Activated T-cell treated with anti-CD3 and anti-CD28 coated beads, Interleukin-2, amount 50 U/mL, for 1 hour (primary cell): ENCODE results near the gene RHOH.
A peak's percentile ranks its signal among the peaks of the same experiment; 100 is the strongest.

Experiments
- DNase-seq: peaks from one replicate; pipeline ENCODE4 v3.0.0-alpha.2; 2020

The RHOH gene

GRCh38 chr4:40190465-40190864 is 6.4 kb upstream of the RHOH start:
- no peak for DNase-seq

DNA sequence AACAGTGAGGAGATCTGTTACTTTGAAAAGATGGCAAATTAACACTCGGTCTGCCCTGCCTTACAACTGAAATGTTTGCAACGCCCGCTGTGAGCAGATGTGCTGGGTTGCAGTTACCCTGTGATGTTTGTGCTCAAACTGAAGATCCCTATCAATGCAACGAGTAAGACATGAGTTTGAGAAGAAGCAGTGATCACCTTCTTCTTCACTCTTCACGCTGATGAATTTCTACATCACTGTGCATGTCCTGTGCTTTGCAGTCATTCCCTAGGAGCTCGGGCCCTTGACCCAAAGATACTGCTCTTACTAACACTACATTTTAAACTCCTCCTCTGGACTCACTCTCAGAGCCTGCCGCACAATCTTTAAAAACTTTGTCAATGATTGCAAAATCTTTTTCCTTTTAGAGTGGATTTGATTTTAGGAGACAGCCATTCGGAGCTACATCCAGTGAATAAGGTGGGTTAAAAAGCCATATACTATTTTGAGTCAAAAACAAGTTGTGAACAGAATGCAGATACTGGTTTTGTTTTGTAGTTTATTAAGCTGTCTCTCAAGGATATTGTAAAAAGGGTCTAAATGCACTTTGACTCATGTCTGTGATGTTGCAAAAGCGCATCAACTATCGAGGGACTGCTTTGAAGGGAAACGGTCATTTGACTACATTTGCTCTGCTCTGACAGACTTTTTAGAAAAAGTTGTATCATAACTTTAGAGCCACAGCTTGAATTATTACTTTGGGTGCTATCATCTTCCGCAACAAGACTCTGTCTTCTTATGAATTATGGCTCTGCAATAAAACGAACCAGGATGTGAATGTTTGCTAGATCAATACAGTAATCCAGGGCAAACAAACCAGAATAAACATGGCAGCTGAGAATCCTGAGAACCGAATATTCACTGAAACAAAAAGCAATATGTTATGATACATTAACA is 5.7 kb upstream of the RHOH start:
- DNase-seq: no peak

GRCh38 chr4:40192114-40193015 is 4.5 kb upstream of the RHOH start:
- no peak for DNase-seq

DNA sequence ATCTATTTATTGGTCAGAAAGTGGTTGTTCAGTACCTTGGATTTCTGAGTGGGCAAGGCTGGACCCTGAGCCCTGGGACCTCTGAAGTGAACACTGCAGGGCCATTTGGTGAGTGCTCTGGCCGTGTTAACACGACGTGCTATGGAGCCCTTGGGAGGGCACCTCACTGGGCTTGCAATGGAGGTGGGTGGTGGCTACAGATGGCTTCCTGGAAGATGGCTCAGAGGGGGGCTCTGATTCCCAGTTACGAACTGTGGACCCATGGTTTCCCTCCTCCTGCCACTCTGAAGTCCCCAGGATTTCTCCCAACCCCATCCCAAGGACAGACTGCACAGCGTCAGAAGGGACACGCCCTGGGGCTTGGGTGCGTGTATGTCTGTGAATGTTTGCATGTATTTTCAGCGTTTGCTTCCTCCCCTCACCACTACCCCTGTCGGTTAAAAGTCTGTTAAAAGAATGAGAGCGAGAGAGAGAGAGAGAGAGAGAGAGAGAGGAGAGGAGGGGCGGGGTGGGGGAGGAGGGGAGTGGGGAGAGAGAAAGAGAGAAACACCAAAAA is 3.7 kb upstream of the RHOH start:
- peak; percentile 58 for DNase-seq

DNA sequence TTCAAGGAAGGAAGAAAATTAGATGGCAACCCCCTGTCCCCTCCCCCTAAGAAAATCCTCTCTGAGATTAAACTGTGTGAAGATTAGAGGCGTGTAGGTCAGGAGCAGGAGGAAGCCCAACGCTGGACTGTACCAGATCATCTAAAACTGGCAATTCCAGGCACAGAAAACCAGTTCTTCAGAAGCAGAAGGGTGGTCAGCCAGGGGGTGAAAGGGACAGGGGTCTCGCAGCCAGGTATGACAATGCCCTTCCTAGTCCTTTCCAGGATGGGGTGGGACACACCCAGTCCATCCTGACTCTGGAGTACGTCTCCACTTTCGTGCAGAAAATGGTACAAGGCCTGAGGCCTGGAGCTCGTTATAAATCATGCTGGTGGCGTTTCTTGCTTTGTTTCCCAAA is 3.3 kb upstream of the RHOH start:
- no peak for DNase-seq

GRCh38 chr4:40194602-40195161 is 2.1 kb upstream of the RHOH start:
- DNase-seq: no peak

DNA sequence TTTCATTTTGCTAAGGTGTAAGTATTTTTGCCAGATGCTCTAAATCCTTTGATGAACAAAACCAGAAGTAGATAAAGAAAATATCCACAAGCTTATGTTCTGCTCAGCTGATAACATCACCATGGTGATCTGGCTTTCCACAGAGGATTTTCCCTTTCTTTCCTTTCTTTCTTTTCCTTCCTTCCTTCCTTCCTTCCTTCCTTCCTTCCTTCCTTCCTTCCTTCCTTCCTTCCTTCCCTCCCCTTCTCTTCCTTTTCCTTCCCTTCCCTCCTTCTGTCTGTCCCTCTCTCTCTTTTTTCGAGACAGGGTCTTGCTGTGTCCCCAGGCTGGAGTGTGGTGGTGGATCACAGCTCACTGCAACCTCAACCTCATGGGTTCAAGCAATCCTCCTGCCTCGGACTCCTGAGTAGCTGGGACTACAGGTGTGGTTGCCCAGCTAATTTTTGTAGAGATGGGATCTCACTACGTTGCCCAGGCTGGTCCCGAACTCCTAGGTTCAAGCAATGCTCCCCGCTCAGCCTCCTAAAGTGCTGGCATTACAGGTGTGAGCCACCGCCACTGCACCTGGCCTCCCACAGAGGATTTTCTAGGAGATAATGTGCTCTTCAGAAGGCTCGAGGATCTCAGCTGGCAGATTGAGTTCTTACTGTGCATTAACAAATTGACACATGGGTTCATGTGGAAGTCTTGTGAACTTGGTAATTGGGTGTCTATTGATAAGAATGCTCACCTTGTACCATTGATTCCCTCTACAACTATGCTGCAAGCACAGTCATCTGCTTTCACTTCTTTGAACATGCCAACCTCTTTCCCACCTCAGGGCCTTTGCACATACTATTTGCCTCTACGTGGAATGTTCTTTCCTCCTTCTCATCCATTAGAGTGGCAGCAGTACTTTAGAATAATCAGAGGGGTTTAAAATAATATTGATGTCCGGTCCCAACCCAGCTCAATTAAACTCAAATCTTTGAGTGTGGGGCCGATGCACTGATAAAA is 1.4 kb upstream of the RHOH start:
- no peak for DNase-seq

DNA sequence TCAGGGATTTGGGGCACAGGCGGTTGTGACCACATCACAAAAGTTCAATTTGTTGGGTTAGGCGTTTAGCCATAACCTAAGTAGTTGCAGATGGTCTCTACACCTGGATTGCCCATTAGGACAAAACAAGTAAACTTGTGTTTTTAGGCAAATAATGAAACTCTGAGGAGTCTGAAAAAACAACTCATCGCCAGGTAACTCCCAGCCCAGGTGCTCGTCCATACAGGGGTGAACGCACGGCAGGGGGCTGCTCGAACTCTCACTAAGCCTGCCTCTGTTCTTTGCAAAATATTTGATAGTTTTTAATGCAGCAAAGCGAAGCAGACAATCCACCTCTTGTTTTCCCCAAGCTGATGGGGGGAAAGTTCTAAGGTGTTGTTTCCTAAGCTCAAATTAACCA is 559 bp upstream of the RHOH start:
- no peak for DNase-seq

- peak; percentile 61 for DNase-seq
Measured at GRCh38 chr4:40197879-40198689, 1.3 kb downstream of the RHOH start.

DNA sequence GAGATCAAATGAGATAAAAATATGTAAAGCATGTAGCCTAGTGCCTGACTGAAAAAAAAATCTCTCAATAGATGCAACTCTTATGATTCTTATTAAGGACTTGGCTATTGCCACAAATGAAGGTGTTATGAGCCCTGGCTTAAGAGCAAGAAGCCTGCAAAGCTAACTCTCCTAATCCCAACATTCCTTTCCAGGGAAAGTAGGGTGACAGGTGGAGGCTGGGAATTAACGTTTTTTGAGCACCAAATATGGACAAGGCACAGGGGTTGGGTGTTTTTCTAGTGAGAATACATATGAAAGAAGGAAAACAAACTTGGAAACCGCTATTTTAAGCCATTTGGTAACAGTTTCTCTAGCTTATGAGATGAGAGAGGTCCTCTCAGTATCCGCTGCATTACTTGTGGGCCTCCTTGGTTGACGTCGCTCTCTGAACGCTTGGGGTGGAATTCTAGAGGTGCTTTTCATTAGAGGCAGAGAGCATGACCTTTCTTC is 2.4 kb downstream of the RHOH start:
- DNase-seq: peak; percentile 48

- peak; percentile 68 for DNase-seq
Measured at GRCh38 chr4:40199999-40200874, 3.4 kb downstream of the RHOH start.

GRCh38 chr4:40200875-40201801 is 4.3 kb downstream of the RHOH start:
- no peak for DNase-seq

GRCh38 chr4:40201898-40202297 is 5.1 kb downstream of the RHOH start:
- DNase-seq: no peak

- no peak for DNase-seq
Measured at GRCh38 chr4:40202474-40202873, 5.6 kb downstream of the RHOH start.

- DNase-seq: no peak
Measured at GRCh38 chr4:40204507-40205258, 7.9 kb downstream of the RHOH start.

DNA sequence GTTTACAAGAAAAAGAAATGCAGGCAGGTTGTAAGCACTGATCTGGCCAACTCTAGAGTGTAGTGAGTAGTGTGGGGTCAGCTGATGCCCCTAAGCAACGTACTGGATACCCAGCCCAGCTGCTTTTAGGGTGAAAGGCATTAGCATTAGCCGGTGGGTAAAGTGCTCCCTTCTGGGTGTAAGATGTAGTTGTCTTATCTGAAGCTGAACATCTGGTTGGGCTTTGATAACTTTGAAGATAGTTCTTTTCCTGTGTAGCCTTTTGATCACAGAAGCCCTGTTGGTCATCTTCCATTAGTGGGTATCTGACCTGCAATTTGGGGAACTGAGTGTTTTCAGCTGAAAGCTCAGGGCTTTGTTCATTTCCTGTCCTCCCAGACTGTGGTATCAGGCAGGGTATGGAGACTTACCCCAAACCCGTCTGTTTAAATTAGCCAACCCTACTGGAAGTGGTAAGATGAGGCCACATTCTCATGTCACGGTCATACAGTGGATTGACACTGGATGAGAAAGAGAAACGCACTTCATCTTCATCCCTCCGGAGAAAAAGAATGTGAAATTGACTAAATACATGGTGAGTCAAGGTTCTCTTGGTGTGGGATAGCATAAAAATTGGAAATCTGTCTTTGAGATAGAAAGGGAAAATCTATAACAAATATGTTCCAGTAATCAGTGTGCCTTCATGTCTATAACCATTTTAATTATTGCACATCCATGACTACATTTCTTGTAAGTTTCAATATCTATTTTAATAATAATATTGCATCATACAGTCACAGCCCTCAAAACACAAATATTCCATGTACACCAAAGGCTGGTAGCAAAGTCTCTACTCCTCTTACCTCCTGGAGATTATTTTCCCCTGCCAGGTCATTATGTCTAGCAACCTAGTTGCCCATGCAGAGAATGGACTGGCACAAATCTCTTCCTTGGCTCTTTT is 8.7 kb downstream of the RHOH start:
- no peak for DNase-seq

GRCh38 chr4:40206426-40206825 is 9.6 kb downstream of the RHOH start:
- DNase-seq: no peak
